Measurements from ENCODE around the gene NFASC.
A peak's percentile ranks its signal among the peaks of the same experiment; 100 is the strongest.

Gene NFASC

DNA sequence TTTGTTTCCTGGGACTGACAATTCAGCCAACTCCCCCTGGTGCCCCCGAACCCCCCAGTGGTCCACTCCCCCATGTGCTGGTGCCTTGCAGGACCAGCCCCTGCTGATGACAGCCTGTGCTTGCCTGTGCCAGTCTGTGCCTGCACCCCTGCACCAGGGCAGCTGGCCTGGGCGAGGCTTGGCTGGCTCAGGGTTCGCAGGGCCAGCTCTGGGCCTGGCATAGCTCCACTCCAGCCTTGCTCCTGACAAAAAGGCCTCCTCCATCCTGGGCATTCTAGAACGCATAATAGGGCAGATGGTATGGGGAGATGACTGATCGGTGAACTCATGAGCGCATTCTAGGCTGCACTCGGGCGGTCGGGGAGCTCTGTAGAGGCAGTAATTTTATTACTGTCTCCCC lies 177.7 kb downstream of the NFASC start:
- DNase-seq, result no peak

DNA sequence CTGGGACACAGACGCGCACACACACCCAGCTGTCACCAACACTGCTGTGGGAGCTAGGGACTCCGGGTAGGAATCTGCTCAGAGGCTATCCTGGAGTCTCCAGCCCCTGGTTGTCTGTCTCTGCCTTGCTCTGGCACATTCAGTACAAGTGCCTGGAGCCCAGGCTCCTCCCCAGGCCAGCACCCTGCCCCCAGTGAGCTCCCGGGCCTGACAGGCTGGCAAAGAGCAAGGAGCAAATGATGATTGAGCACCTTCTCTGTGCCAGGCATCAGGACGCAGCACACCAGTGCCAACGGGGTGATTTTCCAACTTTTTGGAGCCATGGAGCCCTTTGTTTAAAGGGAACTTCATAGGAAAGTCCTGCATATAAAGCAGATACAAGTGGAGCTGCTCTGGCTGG lies 178.8 kb downstream of the NFASC start:
- DNase-seq, result no peak

DNA sequence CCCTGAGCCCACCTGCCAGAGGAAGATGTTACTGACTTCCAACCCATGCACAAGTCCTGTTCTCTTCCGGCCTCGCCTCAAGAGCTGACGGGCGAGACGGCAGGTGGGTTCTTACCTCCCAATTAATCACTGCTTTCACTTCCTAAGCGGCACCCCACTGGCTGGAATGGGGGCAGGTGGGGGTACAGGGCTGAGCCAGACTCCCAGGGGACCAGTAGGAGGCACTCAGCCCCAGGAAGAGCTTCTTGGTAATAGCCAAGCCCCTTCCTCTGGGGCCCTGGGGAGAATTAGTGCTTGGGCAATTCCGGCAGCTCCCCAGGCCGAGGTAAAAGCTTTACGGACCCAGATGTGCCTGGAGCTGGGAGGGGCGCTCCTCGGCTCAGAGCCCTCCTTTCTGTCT lies 182.0 kb downstream of the NFASC start:
- no peak for DNase-seq

GRCh38 chr1:205053296-205053695 lies 182.6 kb downstream of the NFASC start:
- DNase-seq, result no peak

- no peak for DNase-seq
Observed at GRCh38 chr1:205054013-205054412, 183.4 kb downstream of the NFASC start.

- no peak for DNase-seq
Observed at GRCh38 chr1:205056188-205056611, 185.5 kb downstream of the NFASC start.

GRCh38 chr1:205056956-205057568 lies 186.4 kb downstream of the NFASC start:
- no peak for DNase-seq

- DNase-seq, result no peak
Observed at GRCh38 chr1:205057808-205058575, 187.3 kb downstream of the NFASC start.

DNA sequence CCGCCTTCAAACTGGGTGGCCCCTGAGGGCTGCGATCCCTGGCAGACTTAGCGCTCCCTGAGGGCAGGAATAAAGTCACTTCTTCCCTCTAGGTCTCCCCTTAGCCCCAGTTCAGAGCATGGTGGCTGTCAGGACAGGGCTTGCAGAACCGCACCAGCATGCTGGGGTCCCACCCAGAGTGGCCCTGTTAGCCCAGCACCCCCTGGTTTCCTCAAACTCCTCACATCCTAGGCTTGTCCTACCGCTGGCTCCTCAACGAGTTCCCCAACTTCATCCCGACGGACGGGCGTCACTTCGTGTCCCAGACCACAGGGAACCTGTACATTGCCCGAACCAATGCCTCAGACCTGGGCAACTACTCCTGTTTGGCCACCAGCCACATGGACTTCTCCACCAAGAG lies 188.2 kb downstream of the NFASC start:
- DNase-seq, result no peak

- no peak for DNase-seq
Observed at GRCh38 chr1:205059660-205060059, 189.0 kb downstream of the NFASC start.

DNA sequence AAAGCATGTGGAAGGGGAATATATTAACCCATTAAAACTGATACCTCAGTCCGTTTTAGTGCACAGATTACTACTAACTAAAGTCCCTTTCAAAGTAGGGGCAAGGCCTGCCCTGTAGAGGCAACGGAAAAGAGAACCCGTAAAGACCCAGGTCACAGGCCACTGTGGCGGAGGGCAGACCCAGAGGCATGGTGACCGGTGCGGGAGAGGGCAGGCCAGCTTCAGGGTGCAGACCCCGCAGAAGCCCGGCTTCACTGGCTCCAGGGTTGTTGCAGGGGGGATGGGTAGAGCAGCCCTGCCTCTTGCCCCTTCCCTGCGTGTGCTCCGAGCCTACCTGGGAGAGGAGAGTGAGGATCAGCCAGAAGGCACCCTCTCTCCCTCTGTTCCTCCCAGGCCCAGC lies 190.1 kb downstream of the NFASC start:
- no peak for DNase-seq

DNA sequence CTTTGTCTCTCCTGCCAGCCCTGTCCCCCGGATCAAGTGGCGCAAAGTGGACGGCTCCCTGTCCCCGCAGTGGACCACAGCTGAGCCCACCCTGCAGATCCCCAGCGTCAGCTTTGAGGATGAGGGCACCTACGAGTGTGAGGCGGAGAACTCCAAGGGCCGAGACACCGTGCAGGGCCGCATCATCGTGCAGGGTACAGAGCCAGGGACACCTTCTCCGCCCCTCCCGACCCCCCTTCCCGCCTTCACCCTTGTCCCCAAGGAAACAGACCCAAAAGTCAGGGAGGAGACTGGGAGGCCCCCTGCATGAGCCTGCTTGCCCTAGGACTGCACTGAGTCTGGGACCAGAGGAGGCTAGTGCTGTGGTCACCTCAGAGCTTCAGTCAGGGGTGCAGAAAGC lies 190.6 kb downstream of the NFASC start:
- DNase-seq, result no peak

DNA sequence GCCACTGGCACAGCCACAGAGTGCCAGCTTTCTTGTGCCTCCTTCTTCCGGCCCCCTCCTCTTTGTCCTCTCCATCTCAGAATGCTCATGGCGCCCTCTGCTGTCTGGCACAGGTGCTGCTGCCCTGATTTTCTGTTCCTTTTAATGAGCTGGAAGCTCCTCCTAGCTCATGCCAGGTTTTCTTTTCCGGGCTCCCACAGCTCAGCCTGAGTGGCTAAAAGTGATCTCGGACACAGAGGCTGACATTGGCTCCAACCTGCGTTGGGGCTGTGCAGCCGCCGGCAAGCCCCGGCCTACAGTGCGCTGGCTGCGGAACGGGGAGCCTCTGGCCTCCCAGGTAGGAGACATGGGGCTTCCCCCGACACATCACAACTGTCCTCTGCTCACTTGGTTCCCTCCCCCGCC lies 191.0 kb downstream of the NFASC start:
- DNase-seq, result peak; percentile 39 to 76 (median 62)

GRCh38 chr1:205062319-205062718 lies 191.7 kb downstream of the NFASC start:
- no peak for DNase-seq

- DNase-seq, result no peak
Observed at GRCh38 chr1:205062895-205063294, 192.2 kb downstream of the NFASC start.

DNA sequence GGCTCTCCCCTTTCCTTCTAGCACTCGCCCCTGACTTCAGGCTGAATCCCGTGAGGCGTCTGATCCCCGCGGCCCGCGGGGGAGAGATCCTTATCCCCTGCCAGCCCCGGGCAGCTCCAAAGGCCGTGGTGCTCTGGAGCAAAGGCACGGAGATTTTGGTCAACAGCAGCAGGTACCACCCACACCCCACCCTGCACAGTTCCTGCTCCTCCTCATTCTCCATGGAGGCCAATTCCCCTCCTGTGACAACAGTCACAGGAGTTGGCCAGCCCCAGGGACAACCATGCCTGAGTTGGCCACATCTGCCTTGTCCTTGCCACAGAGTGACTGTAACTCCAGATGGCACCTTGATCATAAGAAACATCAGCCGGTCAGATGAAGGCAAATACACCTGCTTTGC lies 193.6 kb downstream of the NFASC start:
- DNase-seq, result no peak

- DNase-seq, result no peak
Observed at GRCh38 chr1:205064741-205065316, 194.2 kb downstream of the NFASC start.

GRCh38 chr1:205065666-205066065 lies 195.0 kb downstream of the NFASC start:
- no peak for DNase-seq

- DNase-seq, result no peak
Observed at GRCh38 chr1:205066141-205066818, 195.6 kb downstream of the NFASC start.

DNA sequence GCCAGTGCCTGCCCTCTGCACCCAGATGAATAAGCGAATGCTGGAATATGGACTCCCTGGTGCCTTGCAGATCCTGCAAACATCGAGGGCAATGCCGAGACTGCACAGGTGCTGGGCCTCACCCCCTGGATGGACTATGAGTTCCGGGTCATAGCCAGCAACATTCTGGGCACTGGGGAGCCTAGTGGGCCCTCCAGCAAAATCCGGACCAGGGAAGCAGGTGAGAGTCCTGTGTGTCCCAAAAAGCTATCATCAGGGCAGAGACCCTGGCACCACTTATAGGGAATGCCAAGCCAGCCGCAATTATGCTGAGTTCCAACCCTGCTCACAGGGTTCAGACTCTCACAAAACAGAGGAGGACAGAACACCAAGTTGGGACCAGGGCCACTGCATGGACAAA lies 196.4 kb downstream of the NFASC start:
- no peak for DNase-seq

DNA sequence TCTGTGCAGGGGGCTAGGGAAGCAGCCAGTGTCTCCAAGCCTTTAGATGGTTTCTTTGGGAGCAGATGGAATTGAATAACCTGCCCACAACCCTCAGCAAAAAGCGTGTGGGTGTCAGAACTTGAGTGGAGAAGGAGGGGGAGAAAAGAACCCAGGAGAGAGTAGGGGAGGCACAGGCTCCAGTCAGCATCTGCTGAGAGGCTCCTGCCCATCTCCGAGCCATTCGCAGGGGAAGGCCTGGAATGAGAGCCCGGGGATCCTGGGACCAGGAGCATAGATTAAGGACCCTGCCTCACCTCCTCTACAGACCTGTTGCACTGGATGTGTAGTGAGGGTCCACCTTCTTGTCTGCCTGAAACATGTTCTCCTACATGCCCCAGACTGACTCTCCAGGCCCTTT lies 197.3 kb downstream of the NFASC start:
- DNase-seq, result no peak

GRCh38 chr1:205068457-205069040 lies 197.9 kb downstream of the NFASC start:
- no peak for DNase-seq

DNA sequence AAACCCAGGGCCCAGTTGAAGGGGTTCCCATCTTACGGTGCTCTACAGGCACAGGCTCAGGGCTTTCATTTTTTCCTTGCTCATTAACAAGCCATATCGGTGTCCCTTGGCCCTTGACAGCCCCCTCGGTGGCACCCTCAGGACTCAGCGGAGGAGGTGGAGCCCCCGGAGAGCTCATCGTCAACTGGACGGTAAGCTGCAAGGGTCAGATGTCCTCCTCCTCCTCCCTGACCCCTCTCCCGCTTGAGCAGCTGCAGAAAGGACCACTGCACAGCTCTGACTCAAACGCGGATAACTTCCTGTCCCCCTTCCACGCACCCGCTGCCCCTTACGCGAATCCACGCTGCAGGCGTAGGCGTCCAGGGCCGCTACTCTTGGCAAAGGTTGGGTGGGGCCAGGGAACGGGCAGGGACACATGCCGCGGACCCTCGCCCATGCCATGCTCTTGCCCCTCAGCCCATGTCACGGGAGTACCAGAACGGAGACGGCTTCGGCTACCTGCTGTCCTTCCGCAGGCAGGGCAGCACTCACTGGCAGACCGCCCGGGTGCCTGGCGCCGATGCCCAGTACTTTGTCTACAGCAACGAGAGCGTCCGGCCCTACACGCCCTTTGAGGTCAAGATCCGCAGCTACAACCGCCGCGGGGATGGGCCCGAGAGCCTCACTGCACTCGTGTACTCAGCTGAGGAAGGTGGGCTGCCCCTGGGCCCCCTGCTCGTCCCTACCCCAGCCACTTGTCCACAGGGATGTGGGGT lies 198.9 kb downstream of the NFASC start:
- DNase-seq, result no peak

Data from stimulated activated naive CD4-positive, alpha-beta T cell (primary cell).